Spinal cord (tissue), 10 donors: ENCODE measurements around the gene PCDHGA6. TPM values are rescaled to one million over a fixed set of nuclear protein-coding genes. Genes with fewer than 3 reads are reported as not detected.
"Not testable (repeated sequence)": the region's sequence is repeated elsewhere in the genome, so short reads cannot be mapped to it uniquely, and the experiment has no call there.

ENCODE experiments used
- DNase-seq, 6 donors: peaks; one replicate each; pipeline versions ENCODE4 v3.0.0 to v3.0.0-alpha.2; 2013 to 2015; ENCODE audit warnings: low spot score in 6 of 6, low read depth in 4 of 6
- H3K27ac ChIP-seq: one replicate; pipeline ENCODE4 v1.5.1; 2013; ENCODE audit warnings: low read depth, low read length, control low read depth
- H3K27me3 ChIP-seq: one replicate; pipeline ENCODE4 v1.6.1; 2013; ENCODE audit warnings: low read length; ENCODE audit not compliant: control insufficient read depth, insufficient read depth
- H3K36me3 ChIP-seq: one replicate; pipeline ENCODE4 v1.6.1; 2013; ENCODE audit warnings: low read length; ENCODE audit not compliant: control insufficient read depth, insufficient read depth
- H3K4me1 ChIP-seq: one replicate; pipeline ENCODE4 v1.6.1; 2013; ENCODE audit warnings: low read length; ENCODE audit not compliant: control insufficient read depth, insufficient read depth
- H3K4me3 ChIP-seq: one replicate; pipeline ENCODE4 v1.5.1; 2013; ENCODE audit warnings: low read depth, low read length, control low read depth
- H3K9me3 ChIP-seq: one replicate; pipeline ENCODE4 v1.6.1; 2013; ENCODE audit warnings: low read length; ENCODE audit not compliant: control insufficient read depth, insufficient read depth
- WGBS: methylation state at CpG from one replicate; pipeline ENCODE4 v1.1.5; 2013; ENCODE audit warnings: missing lambda C conversion rate; ENCODE audit not compliant: insufficient coverage; 5-methylcytosine and 5-hydroxymethylcytosine counted together
- long read RNA-seq, 4 donors: transcript quantifications; one replicate each; lab custom pipeline, GENCODE V29; 2026
- polyA plus RNA-seq, 2 donors: library from polyadenylated mRNA; unstranded; fragments of 120-200 nt; gene quantifications; one replicate each; pipeline ENCODE4 v1.2.1, GENCODE V29; 2013; ENCODE audit not compliant: insufficient read length in 2 of 2
- total RNA-seq, 2 donors: library from RNA; depleted of rRNA in 1 of 2; stranded (reverse); fragments of 120-200 nt in 1 of 2; fragments of >200 nt in 1 of 2; gene quantifications; one replicate each; pipeline versions ENCODE4 v1.2.3 to v1.2.4, GENCODE V29; 2013 to 2014
- donor health status: healthy.

Gene PCDHGA6
- 10 to 100 TPM in 1 of 2 donors, 1 to 10 TPM in 1; 8.5 to 12.3 TPM for total RNA-seq
- polyA plus RNA-seq = 10 to 100 TPM; 18.4 to 19.2 TPM
- long read RNA-seq, donor 1, full-length matches to known transcripts = 4 of 4 reads
- long read RNA-seq, donor 1, partial matches to known transcripts = 0 of 4 reads
- long read RNA-seq, donor 1, other reads (novel, unspliced or antisense) = 0 of 4 reads
- long read RNA-seq, donor 2, full-length matches to known transcripts = 2 of 2 reads
- long read RNA-seq, donor 2, partial matches to known transcripts = 0 of 2 reads
- long read RNA-seq, donor 2, other reads (novel, unspliced or antisense) = 0 of 2 reads
- long read RNA-seq, donor 3, full-length matches to known transcripts = 9 of 9 reads
- long read RNA-seq, donor 3, partial matches to known transcripts = 0 of 9 reads
- long read RNA-seq, donor 3, other reads (novel, unspliced or antisense) = 0 of 9 reads
- long read RNA-seq, donor 4, full-length matches to known transcripts = 4 of 4 reads
- long read RNA-seq, donor 4, partial matches to known transcripts = 0 of 4 reads
- long read RNA-seq, donor 4, other reads (novel, unspliced or antisense) = 0 of 4 reads

GRCh38 chr5:141373673-141374317 lies at the start of gene PCDHGA6:
Gene PCDHGA6 (plus strand): TSS chr5:141373891. CDS start chr5:141374084, 193 bp downstream.
- Histone ChIP-seq H3K27me3 (no peaks in the 10 kb centered on the region), H3K27ac (no peak within 1 kb of the TSS), H3K4me3 (peak within 1 kb of the TSS; percentile 20), H3K36me3 (peaks cover 19% of the 10 kb centered on the region), H3K9me3 (peaks cover 53% of the 10 kb centered on the region), H3K4me1 (peaks cover 12% of the 10 kb centered on the region)
- WGBS = 10% methylated on average over 27 of the region's 27 CpGs
- peak in 2 of 6 donors; percentile 51 to 70 for DNase-seq

GRCh38 chr5:141326088-141326854 lies 47.4 kb upstream of the PCDHGA6 start:
- Histone ChIP-seq H3K27ac (no peak overlapping the region), H3K4me1 (peaks cover 1% of the 10 kb centered on the region), H3K9me3 (peaks cover 18% of the 10 kb centered on the region), H3K36me3 (no peaks in the 10 kb centered on the region), H3K4me3 (peak overlapping the region; percentile 21), H3K27me3 (no peaks in the 10 kb centered on the region)
- DNase-seq = peak in 3 of 6 donors; percentile 23 to 68 (median 52)
- WGBS = 5% methylated on average over 22 of the region's 27 CpGs

GRCh38 chr5:141328231-141328630 lies 45.5 kb upstream of the PCDHGA6 start:
- WGBS = 79% methylated on average over 8 of the region's 8 CpGs
- Histone ChIP-seq H3K27me3 (no peaks in the 10 kb centered on the region), H3K4me3 (no peak overlapping the region), H3K9me3 (peaks cover 22% of the 10 kb centered on the region), H3K4me1 (no peaks in the 10 kb centered on the region), H3K27ac (no peak overlapping the region), H3K36me3 (no peaks in the 10 kb centered on the region)
- DNase-seq = no peak

- 13% methylated on average over 14 of the region's 21 CpGs for WGBS
- H3K27ac ChIP-seq = no peak within 1 kb of the TSS
- H3K36me3 ChIP-seq = no peaks in the 10 kb centered on the region
- H3K9me3 ChIP-seq = peaks cover 21% of the 10 kb centered on the region
- no peaks in the 10 kb centered on the region for H3K27me3 ChIP-seq
- no peaks in the 10 kb centered on the region for H3K4me1 ChIP-seq
- H3K4me3 ChIP-seq = no peak within 1 kb of the TSS
- peak in 1 of 6 donors; percentile 5 for DNase-seq
These were observed 43.2 kb upstream of the PCDHGA6 start, which contains the start of gene PCDHGA1 for GRCh38 chr5:141330299-141331080. Gene PCDHGA1 (plus strand): TSS chr5:141330514.

GRCh38 chr5:141332571-141332970 lies 41.1 kb upstream of the PCDHGA6 start:
- DNase-seq, H3K36me3 ChIP-seq, H3K4me1 ChIP-seq, H3K27ac ChIP-seq, H3K4me3 ChIP-seq, H3K27me3 ChIP-seq: not testable (repeated sequence)
- H3K9me3 ChIP-seq = peaks cover 17% of the 10 kb centered on the region
- 31% methylated on average over 36 of the region's 39 CpGs for WGBS

- peak in 3 of 6 donors; percentile 19 to 74 (median 60) for DNase-seq
- Histone ChIP-seq H3K9me3 (peaks cover 23% of the 10 kb centered on the region), H3K27me3 (no peaks in the 10 kb centered on the region), H3K4me3 (peak within 1 kb of the TSS; percentile 14), H3K27ac (no peak within 1 kb of the TSS), H3K4me1 (peaks cover 9% of the 10 kb centered on the region), H3K36me3 (no peaks in the 10 kb centered on the region)
- whole genome bisulfite sequencing = 8% methylated on average over 27 of the region's 27 CpGs
These were observed 35.0 kb upstream of the PCDHGA6 start, which contains the start of gene PCDHGA2 for GRCh38 chr5:141338538-141339306. Gene PCDHGA2 (plus strand): TSS chr5:141338760.

- WGBS = 51% methylated on average over 34 of the region's 45 CpGs
These were observed 32.8 kb upstream of the PCDHGA6 start for GRCh38 chr5:141340781-141341354.

GRCh38 chr5:141342773-141343172 lies 30.9 kb upstream of the PCDHGA6 start:
- no peak overlapping the region for H3K4me3 ChIP-seq
- no peak overlapping the region for H3K27ac ChIP-seq
- H3K4me1 ChIP-seq = peaks cover 13% of the 10 kb centered on the region
- DNase-seq = no peak
- no peaks in the 10 kb centered on the region for H3K36me3 ChIP-seq
- 13% methylated on average over 1 of the region's 1 CpG for WGBS
- H3K9me3 ChIP-seq = peaks cover 45% of the 10 kb centered on the region
- no peaks in the 10 kb centered on the region for H3K27me3 ChIP-seq

More at GRCh38 chr5:141340781-141341354, 32.8 kb upstream of the PCDHGA6 start:
- H3K4me3 ChIP-seq, DNase-seq, H3K27ac ChIP-seq, H3K27me3 ChIP-seq, H3K36me3 ChIP-seq: not testable (repeated sequence)
- peaks cover 13% of the 10 kb centered on the region for H3K4me1 ChIP-seq
- peaks cover 41% of the 10 kb centered on the region for H3K9me3 ChIP-seq
